ENCODE data around the gene CYP11A1. TPM values are rescaled to one million over a fixed set of nuclear protein-coding genes. Genes with fewer than 3 reads are reported as not detected.

Gene CYP11A1
- total and polyA plus RNA-seq, 4 donors, result 0.15 to 0.97 (median 0.69) TPM

- no peak overlapping the region for H3K27ac ChIP-seq (ENCODE audit: low read depth in 1 of 2, low read length in 1 of 2)
- no peak overlapping the region for H3K9ac ChIP-seq (ENCODE audit: insufficient read depth in 1 of 2, low read length in 2 of 2)
- ATAC-seq (ENCODE audit: insufficient read depth, low FRiP score), result no peak
- no peaks in the 10 kb centered on the region for H3K27me3 ChIP-seq (ENCODE audit: control insufficient read depth in 3 of 3, insufficient read depth in 3 of 3, low read length in 2 of 3)
- H3K4me3 ChIP-seq, result no peak overlapping the region
- DNase-seq, result no peak
- 83 to 89% methylated on average over 4 of the region's 4 CpGs for WGBS, 2 donors
- peaks cover 0 to 4% (median 0%) of the 10 kb centered on the region in 5 donors for H3K4me1 ChIP-seq (ENCODE audit: control insufficient read depth in 5 of 5, insufficient read depth in 5 of 5, low read length in 5 of 5)
- H3K9me3 ChIP-seq (ENCODE audit: control insufficient read depth in 4 of 4, insufficient read depth in 3 of 4, low read length in 3 of 4), result no peaks in the 10 kb centered on the region
- TF ChIP-seq CTCF (IDR thresholded peaks at IDR 0.05; ENCODE audit: control extremely low read depth, extremely low read depth), result no peak
- H3K36me3 ChIP-seq (ENCODE audit: control insufficient read depth in 4 of 4, insufficient read depth in 4 of 4, low read length in 4 of 4), result no peaks in the 10 kb centered on the region
These were observed 29.7 kb downstream of the CYP11A1 start for GRCh38 chr15:74337607-74338211.

GRCh38 chr15:74337146-74337545 is 30.3 kb downstream of the CYP11A1 start:
- Histone ChIP-seq H3K27me3 (ENCODE audit: control insufficient read depth in 3 of 3, insufficient read depth in 3 of 3, low read length in 2 of 3) (no peaks in the 10 kb centered on the region), H3K4me1 (ENCODE audit: control insufficient read depth in 5 of 5, insufficient read depth in 5 of 5, low read length in 5 of 5) (peaks cover 0 to 4% (median 0%) of the 10 kb centered on the region in 5 donors), H3K4me3 (no peak overlapping the region), H3K9ac (ENCODE audit: insufficient read depth in 1 of 2, low read length in 2 of 2) (no peak overlapping the region), H3K27ac (ENCODE audit: low read depth in 1 of 2, low read length in 1 of 2) (no peak overlapping the region), H3K9me3 (ENCODE audit: control insufficient read depth in 4 of 4, insufficient read depth in 3 of 4, low read length in 3 of 4) (no peaks in the 10 kb centered on the region), H3K36me3 (ENCODE audit: control insufficient read depth in 4 of 4, insufficient read depth in 4 of 4, low read length in 4 of 4) (no peaks in the 10 kb centered on the region)
- no peak for TF ChIP-seq CTCF (IDR thresholded peaks at IDR 0.05; ENCODE audit: control extremely low read depth, extremely low read depth)
- 83 to 91% methylated on average over 5 of the region's 5 CpGs for WGBS, 2 donors
- DNase-seq (no peak), ATAC-seq (ENCODE audit: insufficient read depth, low FRiP score) (no peak)

- WGBS, 2 donors, result 84 to 90% methylated on average over 9 of the region's 9 CpGs
- Histone ChIP-seq H3K27ac (ENCODE audit: low read depth in 1 of 2, low read length in 1 of 2) (no peak overlapping the region), H3K9me3 (ENCODE audit: control insufficient read depth in 4 of 4, insufficient read depth in 3 of 4, low read length in 3 of 4) (no peaks in the 10 kb centered on the region), H3K9ac (ENCODE audit: insufficient read depth in 1 of 2, low read length in 2 of 2) (no peak overlapping the region), H3K4me3 (no peak overlapping the region), H3K27me3 (ENCODE audit: control insufficient read depth in 3 of 3, insufficient read depth in 3 of 3, low read length in 2 of 3) (no peaks in the 10 kb centered on the region), H3K36me3 (ENCODE audit: control insufficient read depth in 4 of 4, insufficient read depth in 4 of 4, low read length in 4 of 4) (no peaks in the 10 kb centered on the region), H3K4me1 (ENCODE audit: control insufficient read depth in 5 of 5, insufficient read depth in 5 of 5, low read length in 5 of 5) (peaks cover 0 to 4% (median 0%) of the 10 kb centered on the region in 5 donors)
- no peak for TF ChIP-seq CTCF (IDR thresholded peaks at IDR 0.05; ENCODE audit: control extremely low read depth, extremely low read depth)
- ATAC-seq (ENCODE audit: insufficient read depth, low FRiP score) (no peak), DNase-seq (no peak)
These were observed 31.1 kb downstream of the CYP11A1 start for GRCh38 chr15:74336061-74337005.
